A549 (cell line): ENCODE measurements around the gene PRKX.

Experiments
- CHD2 ChIP-seq: fragments of 150-350 bp; IDR thresholded peaks from 2 replicates; pipeline ENCODE4 v1.6.1; 2014; ENCODE audit warnings: low read length; ENCODE audit not compliant: partially characterized antibody
- ELK1 ChIP-seq: fragments of 150-350 bp; IDR thresholded peaks from 2 replicates; pipeline ENCODE4 v1.6.1; 2014; ENCODE audit warnings: low read depth, mild to moderate bottlenecking, low read length
- HOXA7 ChIP-seq: fragments of 250-450 bp; sonication (Bioruptor Pico); IDR thresholded peaks from 2 replicates; pipeline ENCODE4 v1.5.0; 2020; ENCODE audit warnings: mild to moderate bottlenecking, moderate library complexity
- JUN ChIP-seq, 2 experiments: fragments of >200 bp; sonication (Bioruptor Twin); formaldehyde crosslinking; IDR thresholded peaks; 2 replicates in 1 of 2; 3 replicates in 1 of 2; pipeline ENCODE4 v1.6.1; 2016 to 2017
- MAX ChIP-seq: IDR thresholded peaks from 2 replicates; pipeline ENCODE4 v1.6.1; 2012
- MAZ ChIP-seq: fragments of 150-350 bp; IDR thresholded peaks from 2 replicates; pipeline ENCODE4 v1.6.1; 2014; ENCODE audit warnings: antibody characterized with exemption, low read depth, low read length, borderline replicate concordance
- PBX3 ChIP-seq: IDR thresholded peaks from 2 replicates; pipeline ENCODE4 v1.6.1; 2012
- POLR2A ChIP-seq: IDR thresholded peaks from 2 replicates; pipeline ENCODE4 v1.6.1; 2012; ENCODE audit warnings: mild to moderate bottlenecking, low read length
- RAD21 ChIP-seq, 2 experiments: fragments of >200 bp in 1 of 2; sonication (Bioruptor Twin) in 1 of 2; formaldehyde crosslinking in 1 of 2; IDR thresholded peaks in 1 of 2; conservative IDR thresholded peaks in 1 of 2; 2 replicates in 1 of 2; 3 replicates in 1 of 2; pipeline ENCODE4 v1.6.1; 2012 to 2018; ENCODE audit warnings: inconsistent platforms in 1 of 2
- SMC3 ChIP-seq: fragments of >200 bp; sonication (Bioruptor Twin); formaldehyde crosslinking; IDR thresholded peaks from 3 replicates; pipeline ENCODE4 v1.6.1; 2018; ENCODE audit warnings: inconsistent platforms
- ZNF302 ChIP-seq: fragments of 250-450 bp; sonication (Bioruptor Pico); IDR thresholded peaks from 2 replicates; pipeline ENCODE4 v1.9.0; 2021; ENCODE audit warnings: inconsistent platforms, mild to moderate bottlenecking, moderate library complexity
- TF ChIP-seq, protein P1 (sequence below): fragments of >200 bp; sonication (Bioruptor Twin); formaldehyde crosslinking; IDR thresholded peaks from 3 replicates; pipeline ENCODE4 v1.5.1; 2016
- TF ChIP-seq, protein P2 (sequence below): fragments of 450-650 bp; IDR thresholded peaks from 2 replicates; pipeline ENCODE4 v1.6.1; 2014; ENCODE audit warnings: antibody characterized with exemption
- TF ChIP-seq, protein P3 (sequence below): fragments of 200-600 bp; sonication (generic); IDR thresholded peaks from 2 replicates; pipeline ENCODE4 v1.6.1; 2016; ENCODE audit warnings: antibody characterized with exemption, mild to moderate bottlenecking, moderate library complexity

DNA sequence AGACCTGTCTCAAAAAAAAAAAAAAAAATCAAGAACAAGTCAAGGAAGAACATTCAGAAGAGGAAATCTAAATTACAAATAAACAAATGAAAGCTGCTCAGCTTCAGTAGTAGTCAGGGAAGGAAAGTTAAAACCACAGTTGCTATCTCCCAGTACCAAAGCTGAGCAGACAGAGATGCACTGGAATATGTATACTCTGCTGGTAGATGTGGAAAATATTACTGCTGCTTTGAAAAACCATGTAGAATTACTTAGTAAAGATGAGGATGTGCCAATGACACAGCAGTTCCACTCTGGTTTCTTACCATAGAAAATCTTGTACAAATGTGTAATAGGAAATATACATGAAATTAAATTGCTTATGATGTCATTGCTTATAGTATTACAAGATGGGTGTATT lies 25.1 kb upstream of the PRKX start:
- TF ChIP-seq ZNF302 (CRISPR knock-in tag) (no peak), ELK1 (no peak), CHD2 (no peak), POLR2A (no peak), MAZ (no peak), HOXA7 (CRISPR knock-in tag) (no peak), RAD21 (conservative IDR thresholded peaks at IDR 0.05 in 1 of 2, IDR thresholded peaks at IDR 0.05 in 1 of 2) (no peak), PBX3 (no peak), MAX (no peak), SMC3 (no peak), JUN (IDR thresholded peaks at IDR 0.05) (no peak)
- TF ChIP-seq, protein P1, sequence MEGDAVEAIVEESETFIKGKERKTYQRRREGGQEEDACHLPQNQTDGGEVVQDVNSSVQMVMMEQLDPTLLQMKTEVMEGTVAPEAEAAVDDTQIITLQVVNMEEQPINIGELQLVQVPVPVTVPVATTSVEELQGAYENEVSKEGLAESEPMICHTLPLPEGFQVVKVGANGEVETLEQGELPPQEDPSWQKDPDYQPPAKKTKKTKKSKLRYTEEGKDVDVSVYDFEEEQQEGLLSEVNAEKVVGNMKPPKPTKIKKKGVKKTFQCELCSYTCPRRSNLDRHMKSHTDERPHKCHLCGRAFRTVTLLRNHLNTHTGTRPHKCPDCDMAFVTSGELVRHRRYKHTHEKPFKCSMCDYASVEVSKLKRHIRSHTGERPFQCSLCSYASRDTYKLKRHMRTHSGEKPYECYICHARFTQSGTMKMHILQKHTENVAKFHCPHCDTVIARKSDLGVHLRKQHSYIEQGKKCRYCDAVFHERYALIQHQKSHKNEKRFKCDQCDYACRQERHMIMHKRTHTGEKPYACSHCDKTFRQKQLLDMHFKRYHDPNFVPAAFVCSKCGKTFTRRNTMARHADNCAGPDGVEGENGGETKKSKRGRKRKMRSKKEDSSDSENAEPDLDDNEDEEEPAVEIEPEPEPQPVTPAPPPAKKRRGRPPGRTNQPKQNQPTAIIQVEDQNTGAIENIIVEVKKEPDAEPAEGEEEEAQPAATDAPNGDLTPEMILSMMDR = no peak
- TF ChIP-seq, protein P2, sequence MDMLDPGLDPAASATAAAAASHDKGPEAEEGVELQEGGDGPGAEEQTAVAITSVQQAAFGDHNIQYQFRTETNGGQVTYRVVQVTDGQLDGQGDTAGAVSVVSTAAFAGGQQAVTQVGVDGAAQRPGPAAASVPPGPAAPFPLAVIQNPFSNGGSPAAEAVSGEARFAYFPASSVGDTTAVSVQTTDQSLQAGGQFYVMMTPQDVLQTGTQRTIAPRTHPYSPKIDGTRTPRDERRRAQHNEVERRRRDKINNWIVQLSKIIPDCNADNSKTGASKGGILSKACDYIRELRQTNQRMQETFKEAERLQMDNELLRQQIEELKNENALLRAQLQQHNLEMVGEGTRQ = no peak
- TF ChIP-seq, protein P3, sequence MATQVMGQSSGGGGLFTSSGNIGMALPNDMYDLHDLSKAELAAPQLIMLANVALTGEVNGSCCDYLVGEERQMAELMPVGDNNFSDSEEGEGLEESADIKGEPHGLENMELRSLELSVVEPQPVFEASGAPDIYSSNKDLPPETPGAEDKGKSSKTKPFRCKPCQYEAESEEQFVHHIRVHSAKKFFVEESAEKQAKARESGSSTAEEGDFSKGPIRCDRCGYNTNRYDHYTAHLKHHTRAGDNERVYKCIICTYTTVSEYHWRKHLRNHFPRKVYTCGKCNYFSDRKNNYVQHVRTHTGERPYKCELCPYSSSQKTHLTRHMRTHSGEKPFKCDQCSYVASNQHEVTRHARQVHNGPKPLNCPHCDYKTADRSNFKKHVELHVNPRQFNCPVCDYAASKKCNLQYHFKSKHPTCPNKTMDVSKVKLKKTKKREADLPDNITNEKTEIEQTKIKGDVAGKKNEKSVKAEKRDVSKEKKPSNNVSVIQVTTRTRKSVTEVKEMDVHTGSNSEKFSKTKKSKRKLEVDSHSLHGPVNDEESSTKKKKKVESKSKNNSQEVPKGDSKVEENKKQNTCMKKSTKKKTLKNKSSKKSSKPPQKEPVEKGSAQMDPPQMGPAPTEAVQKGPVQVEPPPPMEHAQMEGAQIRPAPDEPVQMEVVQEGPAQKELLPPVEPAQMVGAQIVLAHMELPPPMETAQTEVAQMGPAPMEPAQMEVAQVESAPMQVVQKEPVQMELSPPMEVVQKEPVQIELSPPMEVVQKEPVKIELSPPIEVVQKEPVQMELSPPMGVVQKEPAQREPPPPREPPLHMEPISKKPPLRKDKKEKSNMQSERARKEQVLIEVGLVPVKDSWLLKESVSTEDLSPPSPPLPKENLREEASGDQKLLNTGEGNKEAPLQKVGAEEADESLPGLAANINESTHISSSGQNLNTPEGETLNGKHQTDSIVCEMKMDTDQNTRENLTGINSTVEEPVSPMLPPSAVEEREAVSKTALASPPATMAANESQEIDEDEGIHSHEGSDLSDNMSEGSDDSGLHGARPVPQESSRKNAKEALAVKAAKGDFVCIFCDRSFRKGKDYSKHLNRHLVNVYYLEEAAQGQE = no peak
